ENCODE results near the gene GOLT1B. TPM values are rescaled to one million over a fixed set of nuclear protein-coding genes. Genes with fewer than 3 reads are reported as not detected.

GOLT1B gene
- total RNA-seq = 106 and 114 TPM in 2 replicates

GRCh38 chr12:21501258-21502163 is at the start of gene GOLT1B, which contains the start of gene RECQL:
TSS of gene GOLT1B (plus strand) at chr12:21501789. CDS start at chr12:21501924, 135 bp downstream.
TSS of gene RECQL (minus strand) at chr12:21501635. CDS start at chr12:21499570, 2,065 bp downstream.

GRCh38 chr12:21526053-21526452 is 24.5 kb downstream of the GOLT1B start, which contains the start of gene SPX:
TSS of gene SPX (plus strand) at chr12:21526296. CDS start at chr12:21526473, 177 bp downstream.

Other genes starting within 250 kb of the GOLT1B start
- not detected in 2 replicates for gene SLCO1A2, start 166.9 kb upstream of the GOLT1B start, total RNA-seq
- not detected in 2 replicates for gene IAPP, start 128.9 kb upstream of the GOLT1B start, total RNA-seq
- 9.2 and 24.2 TPM in 2 replicates for gene PYROXD1, start 64.1 kb upstream of the GOLT1B start, total RNA-seq
- 95.6 and 161 TPM in 2 replicates for gene RECQL, start 154 bp upstream of the GOLT1B start, total RNA-seq
- gene SPX, start 24.5 kb downstream of the GOLT1B start, total RNA-seq = 0.89 and 1.9 TPM in 2 replicates
- gene GYS2, start 103.1 kb downstream of the GOLT1B start, total RNA-seq = not detected in 2 replicates
- 723 and 810 TPM in 2 replicates for gene LDHB, start 156.1 kb downstream of the GOLT1B start, total RNA-seq

All from smooth muscle cell of the umbilical artery (primary cell).